ENCODE data around the gene AFF2.

DNA sequence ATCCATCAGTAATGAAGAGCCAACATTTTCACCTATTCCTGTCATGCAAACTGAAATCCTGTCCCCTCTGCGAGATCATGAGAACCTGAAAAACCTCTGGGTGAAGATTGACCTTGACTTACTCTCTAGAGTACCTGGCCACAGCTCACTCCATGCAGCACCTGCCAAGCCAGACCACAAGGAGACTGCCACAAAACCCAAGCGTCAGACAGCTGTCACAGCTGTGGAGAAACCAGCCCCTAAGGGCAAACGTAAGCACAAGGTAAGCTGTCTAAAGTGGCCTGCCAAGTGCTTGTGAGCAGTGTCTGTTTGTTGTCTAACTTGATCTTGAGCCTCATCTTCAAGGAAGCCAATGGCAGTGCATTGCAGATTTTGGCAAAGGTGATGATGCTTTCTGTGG lies 455.9 kb downstream of the AFF2 start:
- TF ChIP-seq, protein P1, sequence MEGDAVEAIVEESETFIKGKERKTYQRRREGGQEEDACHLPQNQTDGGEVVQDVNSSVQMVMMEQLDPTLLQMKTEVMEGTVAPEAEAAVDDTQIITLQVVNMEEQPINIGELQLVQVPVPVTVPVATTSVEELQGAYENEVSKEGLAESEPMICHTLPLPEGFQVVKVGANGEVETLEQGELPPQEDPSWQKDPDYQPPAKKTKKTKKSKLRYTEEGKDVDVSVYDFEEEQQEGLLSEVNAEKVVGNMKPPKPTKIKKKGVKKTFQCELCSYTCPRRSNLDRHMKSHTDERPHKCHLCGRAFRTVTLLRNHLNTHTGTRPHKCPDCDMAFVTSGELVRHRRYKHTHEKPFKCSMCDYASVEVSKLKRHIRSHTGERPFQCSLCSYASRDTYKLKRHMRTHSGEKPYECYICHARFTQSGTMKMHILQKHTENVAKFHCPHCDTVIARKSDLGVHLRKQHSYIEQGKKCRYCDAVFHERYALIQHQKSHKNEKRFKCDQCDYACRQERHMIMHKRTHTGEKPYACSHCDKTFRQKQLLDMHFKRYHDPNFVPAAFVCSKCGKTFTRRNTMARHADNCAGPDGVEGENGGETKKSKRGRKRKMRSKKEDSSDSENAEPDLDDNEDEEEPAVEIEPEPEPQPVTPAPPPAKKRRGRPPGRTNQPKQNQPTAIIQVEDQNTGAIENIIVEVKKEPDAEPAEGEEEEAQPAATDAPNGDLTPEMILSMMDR (IDR thresholded peaks at IDR 0.05) = no peak
- no peak for TF ChIP-seq POLR2A (IDR thresholded peaks at IDR 0.05)
